Measurements from ENCODE around the gene XCL1. TPM values are rescaled to one million over a fixed set of nuclear protein-coding genes. Genes with fewer than 3 reads are reported as not detected.
"Not testable (repeated sequence)": the region's sequence is repeated elsewhere in the genome, so short reads cannot be mapped to it uniquely, and the experiment has no call there.

Gene XCL1
- polyA plus RNA-seq, 3 donors: 0.19 to 0.21 TPM; not detected in 1

- DNase-seq (ENCODE audit: low read depth in 3 of 3, low spot score in 2 of 3): no peak
These were observed 9.4 kb upstream of the XCL1 start for GRCh38 chr1:168567007-168567406.

- DNase-seq (ENCODE audit: low read depth in 3 of 3, low spot score in 2 of 3): no peak
These were observed 8.8 kb upstream of the XCL1 start for GRCh38 chr1:168567568-168567967.

- DNase-seq (ENCODE audit: low read depth in 3 of 3, low spot score in 2 of 3): no peak
These were observed 8.1 kb upstream of the XCL1 start for GRCh38 chr1:168568346-168568745.

- no peak for DNase-seq (ENCODE audit: low read depth in 3 of 3, low spot score in 2 of 3)
These were observed 5.8 kb upstream of the XCL1 start for GRCh38 chr1:168570652-168571051.

GRCh38 chr1:168572633-168573032 is 3.8 kb upstream of the XCL1 start:
- DNase-seq (ENCODE audit: low read depth in 3 of 3, low spot score in 2 of 3): no peak

- DNase-seq (ENCODE audit: low read depth in 3 of 3, low spot score in 2 of 3): not testable (repeated sequence)
These were observed 2.2 kb upstream of the XCL1 start for GRCh38 chr1:168574234-168574633.

GRCh38 chr1:168578531-168579185 is 2.3 kb downstream of the XCL1 start:
- DNase-seq (ENCODE audit: low read depth in 3 of 3, low spot score in 2 of 3): not testable (repeated sequence)

GRCh38 chr1:168580290-168580689 is 3.9 kb downstream of the XCL1 start:
- not testable (repeated sequence) for DNase-seq (ENCODE audit: low read depth in 3 of 3, low spot score in 2 of 3)

- not testable (repeated sequence) for DNase-seq (ENCODE audit: low read depth in 3 of 3, low spot score in 2 of 3)
These were observed 4.6 kb downstream of the XCL1 start for GRCh38 chr1:168580991-168581390.

GRCh38 chr1:168581817-168582572 is 5.6 kb downstream of the XCL1 start:
- DNase-seq (ENCODE audit: low read depth in 3 of 3, low spot score in 2 of 3): no peak

- DNase-seq (ENCODE audit: low read depth in 3 of 3, low spot score in 2 of 3): peak in 1 of 3 donors; percentile 15
These were observed 6.4 kb downstream of the XCL1 start for GRCh38 chr1:168582688-168583336.

GRCh38 chr1:168583571-168583970 is 7.2 kb downstream of the XCL1 start:
- DNase-seq (ENCODE audit: low read depth in 3 of 3, low spot score in 2 of 3): no peak

- DNase-seq (ENCODE audit: low read depth in 3 of 3, low spot score in 2 of 3): no peak
These were observed 8.8 kb downstream of the XCL1 start for GRCh38 chr1:168585191-168585590.

GRCh38 chr1:168585937-168586336 is 9.5 kb downstream of the XCL1 start:
- no peak for DNase-seq (ENCODE audit: low read depth in 3 of 3, low spot score in 2 of 3)

GRCh38 chr1:168589167-168589566 is 12.8 kb downstream of the XCL1 start:
- no peak for DNase-seq (ENCODE audit: low read depth in 3 of 3, low spot score in 2 of 3)

GRCh38 chr1:168591066-168591465 is 14.7 kb downstream of the XCL1 start:
- DNase-seq (ENCODE audit: low read depth in 3 of 3, low spot score in 2 of 3): no peak

- no peak for DNase-seq (ENCODE audit: low read depth in 3 of 3, low spot score in 2 of 3)
These were observed 15.3 kb downstream of the XCL1 start for GRCh38 chr1:168591641-168592250.

- not testable (repeated sequence) for DNase-seq (ENCODE audit: low read depth in 3 of 3, low spot score in 2 of 3)
These were observed 19.0 kb downstream of the XCL1 start for GRCh38 chr1:168595403-168595802.

- DNase-seq (ENCODE audit: low read depth in 3 of 3, low spot score in 2 of 3): no peak
These were observed 21.7 kb downstream of the XCL1 start for GRCh38 chr1:168598125-168598524.

GRCh38 chr1:168598892-168599291 is 22.5 kb downstream of the XCL1 start:
- no peak for DNase-seq (ENCODE audit: low read depth in 3 of 3, low spot score in 2 of 3)

- DNase-seq (ENCODE audit: low read depth in 3 of 3, low spot score in 2 of 3): no peak
These were observed 23.2 kb downstream of the XCL1 start for GRCh38 chr1:168599641-168600040.
